NCI-H1417 treated with DMSO at 0.1 percent for 48 hours (cell line): ENCODE results near the gene GLI1.
"Not testable (repeated sequence)": the region's sequence is repeated elsewhere in the genome, so short reads cannot be mapped to it uniquely, and the experiment has no call there.

Source experiments
- DNase-seq: peaks from one replicate; lab custom pipeline; 2025; lab: John Stamatoyannopoulos, UW

Gene GLI1

GRCh38 chr12:57476162-57476992 lies 16.8 kb downstream of the GLI1 start:
- DNase-seq, result no peak

- no peak for DNase-seq
Observed at GRCh38 chr12:57476993-57477709, 17.6 kb downstream of the GLI1 start.

GRCh38 chr12:57477710-57478681 lies 18.4 kb downstream of the GLI1 start:
- DNase-seq, result no peak

GRCh38 chr12:57479043-57479375 lies 19.4 kb downstream of the GLI1 start:
- no peak for DNase-seq

GRCh38 chr12:57479376-57480115 lies 20.0 kb downstream of the GLI1 start, which contains the start of gene ARHGAP9:
Gene ARHGAP9, minus strand, starts transcription at chr12:57479866. Its CDS starts 460 bp downstream, at chr12:57479406.
- DNase-seq, result no peak

- DNase-seq, result no peak
Observed at GRCh38 chr12:57481671-57482070, 22.1 kb downstream of the GLI1 start.

GRCh38 chr12:57483466-57483865 lies 23.9 kb downstream of the GLI1 start:
- DNase-seq, result no peak

- DNase-seq, result no peak
Observed at GRCh38 chr12:57485695-57486094, 26.1 kb downstream of the GLI1 start.

- DNase-seq, result no peak
Observed at GRCh38 chr12:57487055-57487596, 27.5 kb downstream of the GLI1 start.

- peak; percentile 93 for DNase-seq
Observed at GRCh38 chr12:57487597-57488401, 28.2 kb downstream of the GLI1 start, which contains the start of gene MARS1. Gene MARS1, plus strand, starts transcription at chr12:57488068. Its CDS starts 23 bp downstream, at chr12:57488091.

- DNase-seq, result no peak
Observed at GRCh38 chr12:57488402-57489156, 29.0 kb downstream of the GLI1 start.

- no peak for DNase-seq
Observed at GRCh38 chr12:57489157-57489641, 29.6 kb downstream of the GLI1 start.

- DNase-seq, result no peak
Observed at GRCh38 chr12:57490126-57490525, 30.5 kb downstream of the GLI1 start.

GRCh38 chr12:57491393-57492280 lies 32.1 kb downstream of the GLI1 start:
- no peak for DNase-seq

GRCh38 chr12:57495051-57495701 lies 35.6 kb downstream of the GLI1 start:
- not testable (repeated sequence) for DNase-seq

GRCh38 chr12:57496822-57497221 lies 37.2 kb downstream of the GLI1 start:
- DNase-seq, result no peak

- no peak for DNase-seq
Observed at GRCh38 chr12:57497223-57498131, 37.9 kb downstream of the GLI1 start.
